Neural cell (in vitro differentiated cells): Measurements from ENCODE around the gene DHRS12. TPM values are rescaled to one million over a fixed set of nuclear protein-coding genes. Genes with fewer than 3 reads are reported as not detected.
"Not testable (repeated sequence)": the region's sequence is repeated elsewhere in the genome, so short reads cannot be mapped to it uniquely, and the experiment has no call there.

Source experiments
- H2AFZ ChIP-seq: fragments of 200-600, 300-800 bp; sonication (generic), shearing (Covaris generic); 2 replicates; pipeline ENCODE4 v1.6.0; 2014; ENCODE audit warnings: low read depth, mild to moderate bottlenecking, antibody characterized with exemption, low read length, moderate library complexity
- H3F3A ChIP-seq: fragments of 200-600 bp; shearing (Covaris generic); 2 replicates; pipeline ENCODE4 v1.6.1; 2016; ENCODE audit warnings: mild to moderate bottlenecking, moderate library complexity, mixed read lengths, antibody characterized with exemption, low read length; ENCODE audit not compliant: insufficient read depth, poor library complexity, severe bottlenecking
- H3K27ac ChIP-seq: fragments of 200-600, 300-800 bp; sonication (generic), shearing (Covaris generic); 2 replicates; pipeline ENCODE4 v1.5.1; 2014; ENCODE audit warnings: mild to moderate bottlenecking, low read length, moderate library complexity
- H3K27me3 ChIP-seq: fragments of 300-800, 200-600 bp; sonication (generic), shearing (Covaris generic); 2 replicates; pipeline ENCODE4 v1.6.0; 2014; ENCODE audit warnings: mild to moderate bottlenecking, low read depth, low read length, moderate library complexity; ENCODE audit not compliant: insufficient read depth
- H3K36me3 ChIP-seq: fragments of 300-800, 200-600 bp; sonication (generic), shearing (Covaris generic); 2 replicates; pipeline ENCODE4 v1.5.1; 2014; ENCODE audit warnings: mild to moderate bottlenecking, antibody characterized with exemption, low read length, moderate library complexity; ENCODE audit not compliant: insufficient read depth
- H3K4me2 ChIP-seq: fragments of 300-800, 200-600 bp; sonication (generic), shearing (Covaris generic); 2 replicates; pipeline ENCODE4 v1.6.0; 2014; ENCODE audit warnings: mild to moderate bottlenecking, low read length
- H3K4me3 ChIP-seq: fragments of 300-800, 200-600 bp; sonication (generic), shearing (Covaris generic); 2 replicates; pipeline ENCODE4 v1.5.1; 2014; ENCODE audit warnings: mild to moderate bottlenecking, low read length, moderate library complexity
- H3K79me2 ChIP-seq: fragments of 200-600 bp; shearing (Covaris generic); replicated peaks from 2 replicates; pipeline ENCODE4 v1.6.0; 2014; ENCODE audit warnings: mild to moderate bottlenecking, low read length, moderate library complexity; ENCODE audit not compliant: insufficient read depth
- H3K9ac ChIP-seq: fragments of 300-800, 200-600 bp; sonication (generic), shearing (Covaris generic); 2 replicates; pipeline ENCODE4 v1.6.1; 2016; ENCODE audit warnings: mild to moderate bottlenecking, low read length, mixed read lengths
- H3K9me2 ChIP-seq: fragments of 200-600 bp; shearing (Covaris generic); 2 replicates; pipeline ENCODE4 v1.6.1; 2016; ENCODE audit warnings: mild to moderate bottlenecking, low read length, mixed read lengths; ENCODE audit not compliant: insufficient read depth
- H3K9me3 ChIP-seq: fragments of 200-600, 300-800 bp; sonication (generic), shearing (Covaris generic); 2 replicates; pipeline ENCODE4 v1.6.1; 2016; ENCODE audit warnings: mild to moderate bottlenecking, mixed run types, low read length, moderate library complexity, mixed read lengths
- H4K20me1 ChIP-seq: fragments of 200-600 bp; shearing (Covaris generic); 2 replicates; pipeline ENCODE4 v1.6.1; 2016; ENCODE audit warnings: mild to moderate bottlenecking, mixed run types; ENCODE audit not compliant: insufficient read depth
- EP300 ChIP-seq: fragments of 450-650 bp; conservative IDR thresholded peaks from 2 replicates; pipeline ENCODE4 v1.6.1; 2014; ENCODE audit warnings: antibody characterized with exemption, mild to moderate bottlenecking, moderate library complexity; ENCODE audit not compliant: poor library complexity, severe bottlenecking
- EZH2 ChIP-seq: fragments of 200-600, 300-800 bp; shearing (Covaris generic), sonication (generic); IDR thresholded peaks from 2 replicates; pipeline ENCODE4 v1.6.1; 2014; ENCODE audit warnings: antibody characterized with exemption, low read length, borderline replicate concordance, mild to moderate bottlenecking; ENCODE audit not compliant: insufficient read depth, poor library complexity, severe bottlenecking
- MXI1 ChIP-seq: fragments of 450-650 bp; conservative IDR thresholded peaks from 2 replicates; pipeline ENCODE4 v1.6.1; 2014; ENCODE audit warnings: antibody characterized with exemption, mild to moderate bottlenecking; ENCODE audit not compliant: poor library complexity, severe bottlenecking
- POLR2AphosphoS5 ChIP-seq: IDR thresholded peaks from 2 replicates; pipeline ENCODE4 v1.6.1; 2012
- RAD21 ChIP-seq: fragments of 450-650 bp; conservative IDR thresholded peaks from 2 replicates; pipeline ENCODE4 v1.6.1; 2014; ENCODE audit warnings: antibody characterized with exemption, mild to moderate bottlenecking, moderate library complexity
- SMC3 ChIP-seq: fragments of 450-650 bp; conservative IDR thresholded peaks from 2 replicates; pipeline ENCODE4 v1.6.1; 2014; ENCODE audit warnings: antibody characterized with exemption, mild to moderate bottlenecking, moderate library complexity; ENCODE audit not compliant: poor library complexity
- TAF1 ChIP-seq: IDR thresholded peaks from 2 replicates; pipeline ENCODE4 v1.6.1; 2012; ENCODE audit warnings: low read depth
- polyA plus RNA-seq: library from polyadenylated mRNA; depleted of rRNA; stranded (reverse); fragments of >200 nt; gene quantifications from 2 replicates; pipeline ENCODE4 v1.2.3, GENCODE V29; 2014
- TF ChIP-seq, protein P1 (sequence below): fragments of 450-650 bp; IDR thresholded peaks from 2 replicates; pipeline ENCODE4 v1.5.1; 2014; ENCODE audit warnings: antibody characterized with exemption, mild to moderate bottlenecking, moderate library complexity; ENCODE audit not compliant: poor library complexity, severe bottlenecking
- TF ChIP-seq, protein P2 (sequence below): IDR thresholded peaks from 2 replicates; pipeline ENCODE4 v1.6.1; 2012; ENCODE audit warnings: borderline replicate concordance

The DHRS12 gene
- polyA plus RNA-seq, 1 donor from 2014 or later: 4.4 TPM

DNA sequence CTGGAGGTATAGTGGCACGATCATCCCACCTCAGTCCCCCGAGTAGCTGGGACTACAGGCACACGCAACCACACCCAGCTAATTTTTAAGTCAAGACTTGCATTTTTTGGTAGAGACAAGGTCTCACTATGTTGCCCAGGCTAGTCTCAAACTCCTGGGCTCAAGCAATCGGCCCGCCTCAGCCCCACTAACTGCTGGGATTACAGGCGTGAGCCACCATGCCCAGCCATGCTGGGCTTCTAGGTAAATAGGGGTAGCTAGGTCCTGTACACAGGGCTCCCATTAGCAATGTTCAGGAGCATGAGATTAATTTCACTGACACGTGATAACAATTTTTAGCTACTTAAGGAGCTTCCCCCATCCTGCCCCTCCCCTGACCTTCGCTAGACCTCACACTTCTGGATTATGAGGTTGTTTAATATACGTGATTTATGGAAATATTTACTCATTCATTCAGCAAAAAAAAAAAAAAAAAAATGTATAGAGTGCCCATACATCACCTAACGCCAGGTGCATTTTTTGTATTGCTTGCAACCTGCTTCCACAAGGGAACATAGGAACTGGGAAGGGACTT lies 21.8 kb upstream of the DHRS12 start:
- Histone ChIP-seq H2AFZ (no peak overlapping the region), H3K9me2 (no peaks in the 10 kb centered on the region), H3K9ac (no peak overlapping the region), H3K79me2 (no peaks in the 10 kb centered on the region), H4K20me1 (no peaks in the 10 kb centered on the region), H3K4me3 (no peak overlapping the region), H3F3A (no peaks in the 10 kb centered on the region), H3K27me3 (no peaks in the 10 kb centered on the region), H3K27ac (no peak overlapping the region), H3K4me2 (no peak overlapping the region), H3K9me3 (no peaks in the 10 kb centered on the region), H3K36me3 (no peaks in the 10 kb centered on the region)
- TF ChIP-seq TAF1: no peak
- TF ChIP-seq, protein P1, sequence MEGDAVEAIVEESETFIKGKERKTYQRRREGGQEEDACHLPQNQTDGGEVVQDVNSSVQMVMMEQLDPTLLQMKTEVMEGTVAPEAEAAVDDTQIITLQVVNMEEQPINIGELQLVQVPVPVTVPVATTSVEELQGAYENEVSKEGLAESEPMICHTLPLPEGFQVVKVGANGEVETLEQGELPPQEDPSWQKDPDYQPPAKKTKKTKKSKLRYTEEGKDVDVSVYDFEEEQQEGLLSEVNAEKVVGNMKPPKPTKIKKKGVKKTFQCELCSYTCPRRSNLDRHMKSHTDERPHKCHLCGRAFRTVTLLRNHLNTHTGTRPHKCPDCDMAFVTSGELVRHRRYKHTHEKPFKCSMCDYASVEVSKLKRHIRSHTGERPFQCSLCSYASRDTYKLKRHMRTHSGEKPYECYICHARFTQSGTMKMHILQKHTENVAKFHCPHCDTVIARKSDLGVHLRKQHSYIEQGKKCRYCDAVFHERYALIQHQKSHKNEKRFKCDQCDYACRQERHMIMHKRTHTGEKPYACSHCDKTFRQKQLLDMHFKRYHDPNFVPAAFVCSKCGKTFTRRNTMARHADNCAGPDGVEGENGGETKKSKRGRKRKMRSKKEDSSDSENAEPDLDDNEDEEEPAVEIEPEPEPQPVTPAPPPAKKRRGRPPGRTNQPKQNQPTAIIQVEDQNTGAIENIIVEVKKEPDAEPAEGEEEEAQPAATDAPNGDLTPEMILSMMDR: no peak
- TF ChIP-seq, protein P2, sequence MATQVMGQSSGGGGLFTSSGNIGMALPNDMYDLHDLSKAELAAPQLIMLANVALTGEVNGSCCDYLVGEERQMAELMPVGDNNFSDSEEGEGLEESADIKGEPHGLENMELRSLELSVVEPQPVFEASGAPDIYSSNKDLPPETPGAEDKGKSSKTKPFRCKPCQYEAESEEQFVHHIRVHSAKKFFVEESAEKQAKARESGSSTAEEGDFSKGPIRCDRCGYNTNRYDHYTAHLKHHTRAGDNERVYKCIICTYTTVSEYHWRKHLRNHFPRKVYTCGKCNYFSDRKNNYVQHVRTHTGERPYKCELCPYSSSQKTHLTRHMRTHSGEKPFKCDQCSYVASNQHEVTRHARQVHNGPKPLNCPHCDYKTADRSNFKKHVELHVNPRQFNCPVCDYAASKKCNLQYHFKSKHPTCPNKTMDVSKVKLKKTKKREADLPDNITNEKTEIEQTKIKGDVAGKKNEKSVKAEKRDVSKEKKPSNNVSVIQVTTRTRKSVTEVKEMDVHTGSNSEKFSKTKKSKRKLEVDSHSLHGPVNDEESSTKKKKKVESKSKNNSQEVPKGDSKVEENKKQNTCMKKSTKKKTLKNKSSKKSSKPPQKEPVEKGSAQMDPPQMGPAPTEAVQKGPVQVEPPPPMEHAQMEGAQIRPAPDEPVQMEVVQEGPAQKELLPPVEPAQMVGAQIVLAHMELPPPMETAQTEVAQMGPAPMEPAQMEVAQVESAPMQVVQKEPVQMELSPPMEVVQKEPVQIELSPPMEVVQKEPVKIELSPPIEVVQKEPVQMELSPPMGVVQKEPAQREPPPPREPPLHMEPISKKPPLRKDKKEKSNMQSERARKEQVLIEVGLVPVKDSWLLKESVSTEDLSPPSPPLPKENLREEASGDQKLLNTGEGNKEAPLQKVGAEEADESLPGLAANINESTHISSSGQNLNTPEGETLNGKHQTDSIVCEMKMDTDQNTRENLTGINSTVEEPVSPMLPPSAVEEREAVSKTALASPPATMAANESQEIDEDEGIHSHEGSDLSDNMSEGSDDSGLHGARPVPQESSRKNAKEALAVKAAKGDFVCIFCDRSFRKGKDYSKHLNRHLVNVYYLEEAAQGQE: no peak
- no peak for TF ChIP-seq POLR2AphosphoS5
- TF ChIP-seq MXI1: no peak
- TF ChIP-seq EP300: no peak
- no peak for TF ChIP-seq EZH2
- TF ChIP-seq SMC3: no peak
- TF ChIP-seq RAD21: no peak

DNA sequence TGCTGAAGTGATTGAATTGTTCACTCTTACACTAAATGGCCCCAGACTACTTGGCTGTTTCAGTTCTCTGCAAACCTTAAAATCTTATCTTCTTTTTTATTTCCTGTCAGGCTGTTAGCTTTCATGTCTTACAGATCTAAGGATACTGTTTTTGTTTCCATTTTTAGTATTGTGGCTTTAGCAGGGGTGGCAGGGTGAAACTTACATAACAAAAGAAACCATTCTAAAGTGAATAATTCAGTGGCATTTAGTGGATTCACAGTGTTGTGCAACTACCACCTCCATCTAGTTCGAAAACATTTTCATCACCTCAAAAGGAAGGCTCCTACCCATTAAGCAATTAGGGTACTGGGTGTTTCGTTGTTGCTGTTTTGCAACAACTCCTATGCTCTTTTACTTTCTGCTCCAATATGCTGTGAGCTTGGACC lies 21.2 kb upstream of the DHRS12 start:
- TF ChIP-seq RAD21: no peak
- TF ChIP-seq EP300: no peak
- no peak for TF ChIP-seq EZH2
- no peak for TF ChIP-seq TAF1
- no peak for TF ChIP-seq MXI1
- TF ChIP-seq, protein P2: no peak
- TF ChIP-seq, protein P1: no peak
- TF ChIP-seq POLR2AphosphoS5: no peak
- no peak for TF ChIP-seq SMC3
- Histone ChIP-seq H3K9ac (no peak overlapping the region), H3K27me3 (no peaks in the 10 kb centered on the region), H3K9me2 (no peaks in the 10 kb centered on the region), H3F3A (no peaks in the 10 kb centered on the region), H3K79me2 (no peaks in the 10 kb centered on the region), H3K36me3 (no peaks in the 10 kb centered on the region), H2AFZ (no peak overlapping the region), H4K20me1 (no peaks in the 10 kb centered on the region), H3K4me2 (no peak overlapping the region), H3K27ac (no peak overlapping the region), H3K9me3 (no peaks in the 10 kb centered on the region), H3K4me3 (no peak overlapping the region)

DNA sequence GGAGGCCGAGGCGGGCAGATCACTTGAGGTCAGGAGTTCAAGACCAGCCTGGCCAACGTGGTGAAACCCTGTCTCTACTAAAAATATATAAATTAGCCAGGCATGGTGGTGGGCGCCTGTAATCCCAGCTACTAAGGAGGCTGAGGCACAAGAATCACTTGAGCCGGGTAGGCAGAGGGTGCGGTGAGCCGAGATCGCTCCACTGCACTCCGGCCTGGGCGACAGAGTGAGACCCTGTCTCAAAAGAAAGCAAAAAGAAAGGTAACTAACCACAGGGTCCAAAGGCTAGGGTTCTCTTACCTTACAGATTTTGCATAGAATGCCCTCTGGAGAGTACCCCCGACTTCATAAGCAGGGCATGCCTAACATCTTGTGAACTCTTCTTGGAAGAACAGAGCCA lies 20.7 kb upstream of the DHRS12 start:
- H3K9me2 ChIP-seq, H3K27me3 ChIP-seq, H3K79me2 ChIP-seq, H3K9ac ChIP-seq, H4K20me1 ChIP-seq, H3K36me3 ChIP-seq, H3K4me2 ChIP-seq, H3K4me3 ChIP-seq, H3K27ac ChIP-seq, H3F3A ChIP-seq, H3K9me3 ChIP-seq, H2AFZ ChIP-seq: not testable (repeated sequence)
